H1 (cell line): ENCODE data around the gene CPSF4L. TPM values are rescaled to one million over a fixed set of nuclear protein-coding genes. Genes with fewer than 3 reads are reported as not detected.

Experiments used
- BACH1 ChIP-seq: IDR thresholded peaks from 2 replicates; pipeline ENCODE4 v1.6.1; 2012; ENCODE audit warnings: low read length, improper control_type of control experiment
- BRCA1 ChIP-seq: IDR thresholded peaks from 2 replicates; pipeline ENCODE4 v1.6.1; 2012; ENCODE audit warnings: low read depth, low read length, improper control_type of control experiment
- CHD1 ChIP-seq: IDR thresholded peaks from 2 replicates; pipeline ENCODE4 v1.6.1; 2012; ENCODE audit warnings: low read depth, low read length, improper control_type of control experiment
- RAD21 ChIP-seq, 2 experiments: IDR thresholded peaks in 1 of 2; conservative IDR thresholded peaks in 1 of 2; 2 replicates each; pipeline ENCODE4 v1.6.1; 2011; ENCODE audit warnings: low read depth in 2 of 2, low read length in 2 of 2, improper control_type of control experiment in 1 of 2, inconsistent platforms in 1 of 2, mild to moderate bottlenecking in 1 of 2, moderate library complexity in 1 of 2
- SIX5 ChIP-seq: IDR thresholded peaks from 2 replicates; pipeline ENCODE4 v1.6.1; 2011; ENCODE audit warnings: mild to moderate bottlenecking, low read depth, low read length
- TAF7 ChIP-seq: optimal IDR thresholded peaks from 2 replicates; pipeline ENCODE3; 2011; ENCODE audit warnings: low read depth, mild to moderate bottlenecking, inconsistent platforms, low read length, moderate library complexity, borderline replicate concordance
- TBP ChIP-seq: IDR thresholded peaks from 2 replicates; pipeline ENCODE4 v1.6.1; 2011; ENCODE audit warnings: low read depth, low read length, improper control_type of control experiment
- polyA plus RNA-seq, 7 experiments: library from polyadenylated mRNA; depleted of rRNA in 3 of 7; stranded (reverse) in 5 of 7; unstranded in 2 of 7; fragments of >200 nt in 5 of 7; fragments of 200-250 nt in 2 of 7; gene quantifications; 1 replicate in 5 of 7; 2 replicates in 1 of 7; 4 replicates in 1 of 7; pipeline versions ENCODE4 v1.2.1 to v1.2.3, GENCODE V29; 2011 to 2013; ENCODE audit warnings: missing spikeins in 2 of 7, mixed read lengths in 2 of 7
- total RNA-seq: library from RNA; stranded (reverse); fragmentation: NEBNext Ultra II Directional; extraction: Animal tissue kit (Norgen Biotek cat#: 25700); gene quantifications from 2 replicates; pipeline ENCODE4 v1.2.1, GENCODE V29; 2021
- TF ChIP-seq, protein P1 (sequence below): fragments of 300-600 bp; sonication (generic); IDR thresholded peaks from 2 replicates; pipeline ENCODE4 v1.7.1; 2012; ENCODE audit warnings: low read length, moderate library complexity, mild to moderate bottlenecking, inconsistent platforms; ENCODE audit not compliant: insufficient replicate concordance
- TF ChIP-seq, protein P2 (sequence below): IDR thresholded peaks from 2 replicates; pipeline ENCODE4 v1.6.1; 2011; ENCODE audit warnings: low read depth, mild to moderate bottlenecking, low read length; ENCODE audit not compliant: insufficient read depth

The CPSF4L gene
- total and polyA plus RNA-seq, 2 of the 8 experiments (the other 6 are each of a cell fraction or from before 2014, with no cell fraction given) = not detected

DNA sequence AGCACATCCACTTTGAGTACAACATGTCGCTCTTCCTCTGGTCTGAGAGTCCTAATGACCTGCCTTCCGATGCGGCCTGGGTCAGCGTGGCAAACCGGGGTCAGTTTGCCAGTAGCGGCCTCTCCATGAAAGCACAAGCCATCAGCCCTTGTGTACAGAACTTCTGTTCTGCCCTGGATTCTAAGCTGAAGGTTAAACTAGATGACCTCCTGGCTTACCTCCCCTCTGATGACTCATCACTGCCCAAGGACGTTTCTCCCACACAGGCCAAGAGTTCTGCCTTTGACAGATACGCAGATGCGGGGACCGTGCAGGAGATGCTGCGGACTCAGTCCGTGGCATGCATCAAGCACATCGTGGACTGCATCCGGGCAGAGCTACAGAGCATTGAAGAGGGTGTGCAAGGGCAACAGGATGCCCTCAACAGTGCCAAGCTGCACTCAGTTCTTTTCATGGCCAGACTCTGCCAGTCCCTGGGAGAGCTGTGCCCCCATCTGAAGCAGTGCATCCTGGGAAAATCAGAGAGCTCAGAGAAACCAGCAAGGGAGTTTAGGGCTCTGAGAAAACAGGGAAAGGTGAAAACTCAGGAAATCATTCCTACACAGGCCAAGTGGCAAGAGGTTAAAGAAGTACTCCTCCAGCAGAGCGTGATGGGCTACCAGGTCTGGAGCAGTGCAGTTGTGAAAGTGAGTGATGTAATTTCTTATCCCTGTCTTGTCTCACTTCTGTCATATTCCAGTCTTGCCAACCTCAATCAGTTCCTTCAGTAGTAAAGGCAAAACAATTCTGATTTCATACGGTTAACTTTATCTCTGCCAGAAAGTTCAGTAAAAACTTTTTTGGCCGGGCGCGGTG lies 60.2 kb downstream of the CPSF4L start (continued):
- TF ChIP-seq, protein P1, sequence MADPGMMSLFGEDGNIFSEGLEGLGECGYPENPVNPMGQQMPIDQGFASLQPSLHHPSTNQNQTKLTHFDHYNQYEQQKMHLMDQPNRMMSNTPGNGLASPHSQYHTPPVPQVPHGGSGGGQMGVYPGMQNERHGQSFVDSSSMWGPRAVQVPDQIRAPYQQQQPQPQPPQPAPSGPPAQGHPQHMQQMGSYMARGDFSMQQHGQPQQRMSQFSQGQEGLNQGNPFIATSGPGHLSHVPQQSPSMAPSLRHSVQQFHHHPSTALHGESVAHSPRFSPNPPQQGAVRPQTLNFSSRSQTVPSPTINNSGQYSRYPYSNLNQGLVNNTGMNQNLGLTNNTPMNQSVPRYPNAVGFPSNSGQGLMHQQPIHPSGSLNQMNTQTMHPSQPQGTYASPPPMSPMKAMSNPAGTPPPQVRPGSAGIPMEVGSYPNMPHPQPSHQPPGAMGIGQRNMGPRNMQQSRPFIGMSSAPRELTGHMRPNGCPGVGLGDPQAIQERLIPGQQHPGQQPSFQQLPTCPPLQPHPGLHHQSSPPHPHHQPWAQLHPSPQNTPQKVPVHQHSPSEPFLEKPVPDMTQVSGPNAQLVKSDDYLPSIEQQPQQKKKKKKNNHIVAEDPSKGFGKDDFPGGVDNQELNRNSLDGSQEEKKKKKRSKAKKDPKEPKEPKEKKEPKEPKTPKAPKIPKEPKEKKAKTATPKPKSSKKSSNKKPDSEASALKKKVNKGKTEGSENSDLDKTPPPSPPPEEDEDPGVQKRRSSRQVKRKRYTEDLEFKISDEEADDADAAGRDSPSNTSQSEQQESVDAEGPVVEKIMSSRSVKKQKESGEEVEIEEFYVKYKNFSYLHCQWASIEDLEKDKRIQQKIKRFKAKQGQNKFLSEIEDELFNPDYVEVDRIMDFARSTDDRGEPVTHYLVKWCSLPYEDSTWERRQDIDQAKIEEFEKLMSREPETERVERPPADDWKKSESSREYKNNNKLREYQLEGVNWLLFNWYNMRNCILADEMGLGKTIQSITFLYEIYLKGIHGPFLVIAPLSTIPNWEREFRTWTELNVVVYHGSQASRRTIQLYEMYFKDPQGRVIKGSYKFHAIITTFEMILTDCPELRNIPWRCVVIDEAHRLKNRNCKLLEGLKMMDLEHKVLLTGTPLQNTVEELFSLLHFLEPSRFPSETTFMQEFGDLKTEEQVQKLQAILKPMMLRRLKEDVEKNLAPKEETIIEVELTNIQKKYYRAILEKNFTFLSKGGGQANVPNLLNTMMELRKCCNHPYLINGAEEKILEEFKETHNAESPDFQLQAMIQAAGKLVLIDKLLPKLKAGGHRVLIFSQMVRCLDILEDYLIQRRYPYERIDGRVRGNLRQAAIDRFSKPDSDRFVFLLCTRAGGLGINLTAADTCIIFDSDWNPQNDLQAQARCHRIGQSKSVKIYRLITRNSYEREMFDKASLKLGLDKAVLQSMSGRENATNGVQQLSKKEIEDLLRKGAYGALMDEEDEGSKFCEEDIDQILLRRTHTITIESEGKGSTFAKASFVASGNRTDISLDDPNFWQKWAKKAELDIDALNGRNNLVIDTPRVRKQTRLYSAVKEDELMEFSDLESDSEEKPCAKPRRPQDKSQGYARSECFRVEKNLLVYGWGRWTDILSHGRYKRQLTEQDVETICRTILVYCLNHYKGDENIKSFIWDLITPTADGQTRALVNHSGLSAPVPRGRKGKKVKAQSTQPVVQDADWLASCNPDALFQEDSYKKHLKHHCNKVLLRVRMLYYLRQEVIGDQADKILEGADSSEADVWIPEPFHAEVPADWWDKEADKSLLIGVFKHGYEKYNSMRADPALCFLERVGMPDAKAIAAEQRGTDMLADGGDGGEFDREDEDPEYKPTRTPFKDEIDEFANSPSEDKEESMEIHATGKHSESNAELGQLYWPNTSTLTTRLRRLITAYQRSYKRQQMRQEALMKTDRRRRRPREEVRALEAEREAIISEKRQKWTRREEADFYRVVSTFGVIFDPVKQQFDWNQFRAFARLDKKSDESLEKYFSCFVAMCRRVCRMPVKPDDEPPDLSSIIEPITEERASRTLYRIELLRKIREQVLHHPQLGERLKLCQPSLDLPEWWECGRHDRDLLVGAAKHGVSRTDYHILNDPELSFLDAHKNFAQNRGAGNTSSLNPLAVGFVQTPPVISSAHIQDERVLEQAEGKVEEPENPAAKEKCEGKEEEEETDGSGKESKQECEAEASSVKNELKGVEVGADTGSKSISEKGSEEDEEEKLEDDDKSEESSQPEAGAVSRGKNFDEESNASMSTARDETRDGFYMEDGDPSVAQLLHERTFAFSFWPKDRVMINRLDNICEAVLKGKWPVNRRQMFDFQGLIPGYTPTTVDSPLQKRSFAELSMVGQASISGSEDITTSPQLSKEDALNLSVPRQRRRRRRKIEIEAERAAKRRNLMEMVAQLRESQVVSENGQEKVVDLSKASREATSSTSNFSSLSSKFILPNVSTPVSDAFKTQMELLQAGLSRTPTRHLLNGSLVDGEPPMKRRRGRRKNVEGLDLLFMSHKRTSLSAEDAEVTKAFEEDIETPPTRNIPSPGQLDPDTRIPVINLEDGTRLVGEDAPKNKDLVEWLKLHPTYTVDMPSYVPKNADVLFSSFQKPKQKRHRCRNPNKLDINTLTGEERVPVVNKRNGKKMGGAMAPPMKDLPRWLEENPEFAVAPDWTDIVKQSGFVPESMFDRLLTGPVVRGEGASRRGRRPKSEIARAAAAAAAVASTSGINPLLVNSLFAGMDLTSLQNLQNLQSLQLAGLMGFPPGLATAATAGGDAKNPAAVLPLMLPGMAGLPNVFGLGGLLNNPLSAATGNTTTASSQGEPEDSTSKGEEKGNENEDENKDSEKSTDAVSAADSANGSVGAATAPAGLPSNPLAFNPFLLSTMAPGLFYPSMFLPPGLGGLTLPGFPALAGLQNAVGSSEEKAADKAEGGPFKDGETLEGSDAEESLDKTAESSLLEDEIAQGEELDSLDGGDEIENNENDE = no peak
- no peak for TF ChIP-seq TBP
- TF ChIP-seq BRCA1 = no peak
- no peak for TF ChIP-seq TAF7
- no peak for TF ChIP-seq CHD1
- no peak for TF ChIP-seq RAD21 (IDR thresholded peaks at IDR 0.05 in 1 of 2, conservative IDR thresholded peaks at IDR 0.05 in 1 of 2; ENCODE audit: low read depth in 2 of 2, low read length in 2 of 2)
- no peak for TF ChIP-seq BACH1
- no peak for TF ChIP-seq SIX5
- TF ChIP-seq, protein P2, sequence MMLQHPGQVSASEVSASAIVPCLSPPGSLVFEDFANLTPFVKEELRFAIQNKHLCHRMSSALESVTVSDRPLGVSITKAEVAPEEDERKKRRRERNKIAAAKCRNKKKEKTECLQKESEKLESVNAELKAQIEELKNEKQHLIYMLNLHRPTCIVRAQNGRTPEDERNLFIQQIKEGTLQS = no peak
